ENCODE measurements around the gene RSU1. TPM values are rescaled to one million over a fixed set of nuclear protein-coding genes. Genes with fewer than 3 reads are reported as not detected.

RSU1 gene
- total RNA-seq, 4 donors from 2014 or later = 41.4 to 58.7 (median 57.4) TPM

GRCh38 chr10:16811292-16811691 lies 5.9 kb downstream of the RSU1 start:
- no peaks in the 10 kb centered on the region for H3K9me3 ChIP-seq
- DNase-seq (ENCODE audit: low spot score in 2 of 2) = no peak
- no peak overlapping the region for H3K27ac ChIP-seq
- WGBS = 72% methylated on average over 3 of the region's 3 CpGs
- no peak overlapping the region for H3K4me3 ChIP-seq
- no peaks in the 10 kb centered on the region for H3K27me3 ChIP-seq
- H3K36me3 ChIP-seq = peaks cover 2% of the 10 kb centered on the region
- peaks cover 16% of the 10 kb centered on the region for H3K4me1 ChIP-seq
- TF ChIP-seq CTCF (IDR thresholded peaks at IDR 0.05) = no peak
- TF ChIP-seq POLR2A (IDR thresholded peaks at IDR 0.05) = no peak
- no peak for TF ChIP-seq POLR2AphosphoS5 (IDR thresholded peaks at IDR 0.05)
- no peak for TF ChIP-seq EP300 (IDR thresholded peaks at IDR 0.05)

DNA sequence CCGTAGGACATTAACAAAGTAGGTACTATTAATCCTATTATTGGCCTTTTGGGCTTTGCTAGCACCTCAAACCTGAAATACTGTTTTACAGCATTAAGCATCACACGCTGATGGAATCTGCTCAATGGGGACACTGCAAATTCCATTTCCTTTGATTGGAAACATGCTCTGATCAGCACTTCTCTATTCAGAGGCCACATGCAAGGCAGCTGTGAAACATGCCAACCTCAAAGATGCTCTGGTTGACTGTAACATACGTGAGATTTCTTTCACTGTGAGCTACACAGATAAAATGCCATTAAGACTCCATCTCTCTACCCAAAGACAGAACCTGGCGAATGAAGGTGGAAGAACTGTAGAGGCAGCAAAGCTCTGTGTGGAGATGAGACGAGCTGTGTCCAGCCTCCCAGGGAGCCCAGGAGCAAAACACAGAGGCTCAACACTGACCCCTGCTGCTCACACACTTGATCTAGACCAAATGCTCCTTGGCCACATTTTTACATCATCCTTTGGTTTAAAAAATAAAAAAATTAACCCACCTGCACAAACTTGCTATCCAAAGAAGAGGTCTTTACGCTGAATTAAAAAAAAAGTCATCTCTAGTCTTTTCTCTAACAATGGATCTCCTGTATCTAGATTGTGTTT lies 8.0 kb downstream of the RSU1 start:
- H3K4me1 ChIP-seq = peaks cover 6% of the 10 kb centered on the region
- H3K36me3 ChIP-seq = peaks cover 2% of the 10 kb centered on the region
- H3K27me3 ChIP-seq = no peaks in the 10 kb centered on the region
- no peaks in the 10 kb centered on the region for H3K9me3 ChIP-seq
- no peak for DNase-seq (ENCODE audit: low spot score in 2 of 2)
- WGBS = 82% methylated on average over 6 of the region's 6 CpGs
- no peak overlapping the region for H3K27ac ChIP-seq
- TF ChIP-seq POLR2A (IDR thresholded peaks at IDR 0.05) (no peak), POLR2AphosphoS5 (IDR thresholded peaks at IDR 0.05) (no peak), EP300 (IDR thresholded peaks at IDR 0.05) (no peak), CTCF (IDR thresholded peaks at IDR 0.05) (no peak)
- H3K4me3 ChIP-seq = no peak overlapping the region

GRCh38 chr10:16804123-16804522 lies 13.1 kb downstream of the RSU1 start:
- WGBS = 96% methylated on average over 4 of the region's 4 CpGs
- Histone ChIP-seq H3K9me3 (no peaks in the 10 kb centered on the region), H3K36me3 (peaks cover 2% of the 10 kb centered on the region), H3K4me1 (no peaks in the 10 kb centered on the region), H3K27ac (no peak overlapping the region), H3K27me3 (no peaks in the 10 kb centered on the region), H3K4me3 (no peak overlapping the region)
- DNase-seq (ENCODE audit: low spot score in 2 of 2) = no peak
- TF ChIP-seq POLR2A (IDR thresholded peaks at IDR 0.05) (no peak), EP300 (IDR thresholded peaks at IDR 0.05) (no peak), POLR2AphosphoS5 (IDR thresholded peaks at IDR 0.05) (no peak), CTCF (IDR thresholded peaks at IDR 0.05) (no peak)

- Histone ChIP-seq H3K9me3 (no peaks in the 10 kb centered on the region), H3K4me1 (no peaks in the 10 kb centered on the region), H3K27ac (no peak overlapping the region), H3K27me3 (no peaks in the 10 kb centered on the region), H3K4me3 (no peak overlapping the region), H3K36me3 (peaks cover 2% of the 10 kb centered on the region)
- no peak for DNase-seq (ENCODE audit: low spot score in 2 of 2)
- TF ChIP-seq CTCF (IDR thresholded peaks at IDR 0.05) (no peak), POLR2A (IDR thresholded peaks at IDR 0.05) (no peak), EP300 (IDR thresholded peaks at IDR 0.05) (no peak)
- WGBS = 65% methylated on average over 2 of the region's 2 CpGs
These were observed 13.8 kb downstream of the RSU1 start for GRCh38 chr10:16803464-16803863.

DNA sequence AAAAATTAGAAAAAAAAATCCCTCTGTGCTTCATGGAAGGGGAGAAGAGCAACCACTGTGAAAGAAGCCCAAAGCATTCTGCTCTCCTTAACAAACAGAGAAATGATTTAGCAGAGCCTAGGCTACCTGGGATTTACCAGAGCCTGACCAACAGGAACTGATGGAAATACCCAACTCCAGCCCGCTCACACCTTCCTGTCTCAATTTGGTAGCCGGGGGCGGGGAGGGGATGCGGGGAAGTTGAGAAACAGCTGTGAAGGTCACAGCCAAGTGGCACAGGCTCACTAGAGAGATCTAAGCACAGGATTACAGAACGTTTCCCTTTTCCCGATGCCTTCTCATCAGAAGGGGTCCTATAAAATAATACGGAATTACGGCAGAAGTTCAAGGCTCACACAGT lies 17.6 kb downstream of the RSU1 start:
- no peaks in the 10 kb centered on the region for H3K36me3 ChIP-seq
- WGBS = 81% methylated on average over 8 of the region's 8 CpGs
- TF ChIP-seq CTCF (IDR thresholded peaks at IDR 0.05) (no peak), POLR2A (IDR thresholded peaks at IDR 0.05) (no peak), EP300 (IDR thresholded peaks at IDR 0.05) (no peak), POLR2AphosphoS5 (IDR thresholded peaks at IDR 0.05) (no peak)
- no peaks in the 10 kb centered on the region for H3K27me3 ChIP-seq
- H3K4me1 ChIP-seq = no peaks in the 10 kb centered on the region
- H3K9me3 ChIP-seq = no peaks in the 10 kb centered on the region
- H3K27ac ChIP-seq = no peak overlapping the region
- no peak overlapping the region for H3K4me3 ChIP-seq
- no peak for DNase-seq (ENCODE audit: low spot score in 2 of 2)

All from suprapubic skin (tissue), 4 donors.